Activated CD4-positive, CD25-positive, alpha-beta regulatory T cell treated with anti-CD3 and anti-CD28 coated beads, Interleukin-2, amount 50 U/mL, for 16 hours (primary cell): ENCODE measurements around the gene CASZ1.

Experiments used
- DNase-seq: peaks from one replicate; pipeline ENCODE4 v3.0.0-alpha.2; 2020; ENCODE audit warnings: low read depth, low spot score

Gene CASZ1

GRCh38 chr1:10773851-10774614 is 22.4 kb downstream of the CASZ1 start:
- no peak for DNase-seq

GRCh38 chr1:10773376-10773775 is 23.1 kb downstream of the CASZ1 start:
- DNase-seq = no peak

GRCh38 chr1:10772711-10773110 is 23.7 kb downstream of the CASZ1 start:
- DNase-seq = no peak

DNA sequence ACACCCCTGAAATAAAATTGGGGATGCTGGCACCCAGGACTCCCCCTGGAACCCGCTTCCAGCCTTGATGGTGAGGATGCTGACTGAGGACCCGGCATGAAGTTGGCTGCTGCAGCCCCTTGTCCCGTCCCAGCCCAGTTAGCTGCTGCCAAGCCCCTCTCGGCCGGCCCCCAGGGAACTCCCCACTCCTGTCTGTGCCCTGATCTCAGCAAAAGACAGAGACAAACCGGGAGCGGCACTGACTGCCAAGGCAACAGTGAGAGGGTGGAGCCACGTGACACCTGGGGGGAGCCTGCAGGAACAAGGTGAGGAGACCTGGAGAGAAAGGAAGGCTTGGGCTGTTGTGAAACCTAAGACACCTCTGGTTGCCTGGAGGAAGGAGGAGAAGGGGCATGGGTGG is 24.7 kb downstream of the CASZ1 start:
- no peak for DNase-seq

DNA sequence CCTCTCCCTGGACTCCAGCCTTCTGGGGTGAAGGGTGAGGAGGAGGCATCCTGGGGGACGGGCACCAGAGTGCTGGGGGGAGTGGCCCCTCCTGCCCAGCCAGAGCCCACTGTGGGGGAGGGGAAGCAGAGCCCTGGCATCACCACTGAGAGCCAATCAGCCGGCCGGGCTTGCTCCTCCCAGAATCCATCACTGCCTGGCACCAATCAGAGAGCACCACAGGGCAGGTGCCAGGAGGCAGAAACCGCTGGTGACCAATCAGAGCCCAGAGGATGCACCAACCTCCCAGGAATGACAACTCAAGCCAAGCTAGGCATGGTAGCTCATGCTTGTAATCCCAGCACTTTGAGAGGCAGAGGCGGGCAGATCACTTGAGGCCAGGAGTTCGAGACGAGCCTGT is 27.9 kb downstream of the CASZ1 start:
- no peak for DNase-seq

DNA sequence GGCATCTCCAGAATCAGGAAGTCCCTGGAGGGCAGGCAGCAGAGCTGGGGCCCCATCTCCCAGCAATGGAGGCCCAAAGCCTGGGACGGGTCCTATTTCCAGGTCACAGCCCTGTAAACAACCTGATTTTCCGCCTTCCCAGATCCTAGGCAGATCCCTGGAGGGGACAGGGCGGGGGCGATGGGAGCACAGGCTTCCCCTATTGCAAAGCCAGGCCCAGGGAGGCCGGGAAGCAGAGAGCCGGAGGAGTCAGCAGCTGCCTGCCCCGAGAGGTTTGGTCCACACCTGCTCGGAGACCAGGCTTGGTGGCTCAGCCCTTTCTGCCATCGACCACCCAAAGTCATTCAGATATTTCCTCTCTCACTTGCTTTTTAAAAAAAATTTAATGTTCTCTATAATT is 29.2 kb downstream of the CASZ1 start:
- no peak for DNase-seq

- no peak for DNase-seq
Observed at GRCh38 chr1:10765734-10766478, 30.5 kb downstream of the CASZ1 start.

DNA sequence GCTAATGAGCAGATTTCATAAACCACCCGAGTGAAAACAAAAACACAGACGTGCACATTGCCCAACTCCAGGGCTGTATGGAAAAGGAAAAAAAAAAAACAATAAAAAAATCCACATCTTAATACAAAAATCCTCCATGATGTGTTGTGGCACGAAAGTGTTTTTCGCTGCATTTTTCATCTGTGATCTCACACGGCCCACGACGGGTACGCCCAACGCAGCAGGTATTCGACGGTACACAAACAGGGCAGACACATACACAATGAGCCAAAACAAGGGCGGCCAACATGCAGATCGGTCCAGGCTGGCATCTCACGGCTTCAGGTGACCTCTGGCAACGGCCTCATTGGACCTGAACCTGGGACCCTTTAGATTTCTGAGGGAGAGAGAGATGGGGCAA is 31.1 kb downstream of the CASZ1 start:
- no peak for DNase-seq

DNA sequence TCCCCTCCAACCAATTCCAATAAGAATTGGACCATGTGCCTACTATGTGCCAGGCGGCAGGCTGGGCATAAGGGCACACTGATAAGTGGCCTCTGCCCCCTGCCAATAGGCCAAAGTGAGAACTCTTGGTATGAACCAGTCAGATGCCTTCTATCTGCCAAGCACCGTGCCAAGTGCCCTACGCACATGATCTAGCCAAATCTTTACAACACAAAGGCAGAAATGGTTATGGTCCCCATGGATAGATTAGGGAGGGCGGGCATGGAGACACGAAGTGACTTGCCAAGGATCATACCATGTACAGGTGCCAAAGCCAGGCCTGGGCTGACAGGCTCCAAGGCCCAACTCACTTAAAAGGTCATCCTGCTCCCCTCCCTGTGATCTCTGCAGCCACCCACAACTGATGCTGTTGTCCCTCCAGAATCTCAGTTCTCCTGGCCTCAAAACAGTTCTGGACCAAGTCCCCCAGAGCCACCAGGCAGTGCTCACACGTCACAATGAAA is 32.1 kb downstream of the CASZ1 start:
- no peak for DNase-seq

GRCh38 chr1:10762875-10763274 is 33.6 kb downstream of the CASZ1 start:
- no peak for DNase-seq

DNA sequence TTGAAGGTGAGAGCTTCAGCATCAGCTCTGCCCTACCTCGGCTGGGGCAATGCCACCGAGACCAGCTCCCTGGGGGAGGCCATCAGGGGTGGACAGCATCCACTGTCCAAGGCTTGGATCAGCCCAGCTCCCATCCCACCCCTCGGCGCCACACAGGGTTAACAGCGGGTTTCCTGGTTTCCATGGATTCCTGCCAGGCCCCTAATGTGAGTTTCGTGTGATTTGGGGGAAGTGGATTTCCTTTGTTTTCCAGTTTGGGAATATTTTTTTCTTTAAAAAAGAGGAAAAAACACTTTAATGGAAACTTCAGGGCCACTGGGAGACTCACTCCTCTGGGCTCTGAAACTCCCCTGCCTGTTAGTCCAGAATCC is 34.3 kb downstream of the CASZ1 start:
- DNase-seq = no peak

DNA sequence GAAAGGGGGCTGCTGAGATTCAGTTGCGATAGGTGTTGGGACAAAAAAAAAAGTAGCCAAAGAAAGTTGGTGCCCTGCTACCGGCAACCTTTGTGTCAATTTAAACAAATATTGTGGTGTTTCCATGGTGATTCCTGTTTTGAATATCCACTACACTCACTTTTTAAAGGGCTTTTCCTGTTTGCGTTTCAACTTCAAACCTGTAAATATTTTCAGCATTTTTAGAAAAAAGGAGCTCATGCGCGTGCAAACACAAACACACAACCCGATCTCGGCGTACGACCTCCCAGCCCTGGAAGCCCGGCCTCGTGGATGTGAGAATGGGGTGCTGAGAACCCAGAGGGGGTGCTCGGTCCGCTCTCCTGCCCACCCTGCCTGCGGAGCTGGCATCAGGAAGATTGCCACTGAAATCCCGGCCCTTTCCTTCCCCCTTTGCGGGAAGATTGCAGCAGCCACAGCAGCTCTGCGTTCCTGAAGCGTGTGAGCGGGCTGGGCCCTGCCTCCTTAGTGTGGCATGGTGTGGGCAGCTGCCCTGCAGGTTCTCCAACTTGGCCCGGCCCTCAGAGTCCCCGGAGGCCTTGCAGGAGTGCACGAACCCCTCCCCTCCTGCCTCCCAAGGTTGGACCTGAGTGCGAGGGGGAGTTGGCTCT is 34.8 kb downstream of the CASZ1 start:
- no peak for DNase-seq

GRCh38 chr1:10760566-10761502 is 35.6 kb downstream of the CASZ1 start:
- DNase-seq = no peak

- no peak for DNase-seq
Observed at GRCh38 chr1:10759413-10760200, 36.8 kb downstream of the CASZ1 start.

DNA sequence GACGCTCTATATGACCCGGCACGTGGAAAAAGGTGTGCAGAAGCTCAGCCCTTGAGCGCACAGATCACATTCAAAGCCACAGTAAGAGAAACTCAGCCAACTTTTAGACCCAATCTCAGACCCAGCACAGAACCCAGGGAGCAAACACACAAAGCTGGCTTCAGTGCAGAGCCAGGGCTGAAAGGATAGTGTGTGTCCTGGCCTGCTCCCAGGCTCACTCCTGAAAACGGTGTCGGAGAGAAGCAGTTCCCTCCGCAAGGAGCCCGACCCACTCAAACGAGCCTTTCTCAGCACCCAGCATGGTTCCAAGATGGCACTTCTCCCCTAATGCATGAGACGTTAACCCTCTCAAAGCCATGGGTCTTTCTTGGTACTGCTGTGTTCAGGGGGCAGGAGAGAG is 39.6 kb downstream of the CASZ1 start:
- no peak for DNase-seq

DNA sequence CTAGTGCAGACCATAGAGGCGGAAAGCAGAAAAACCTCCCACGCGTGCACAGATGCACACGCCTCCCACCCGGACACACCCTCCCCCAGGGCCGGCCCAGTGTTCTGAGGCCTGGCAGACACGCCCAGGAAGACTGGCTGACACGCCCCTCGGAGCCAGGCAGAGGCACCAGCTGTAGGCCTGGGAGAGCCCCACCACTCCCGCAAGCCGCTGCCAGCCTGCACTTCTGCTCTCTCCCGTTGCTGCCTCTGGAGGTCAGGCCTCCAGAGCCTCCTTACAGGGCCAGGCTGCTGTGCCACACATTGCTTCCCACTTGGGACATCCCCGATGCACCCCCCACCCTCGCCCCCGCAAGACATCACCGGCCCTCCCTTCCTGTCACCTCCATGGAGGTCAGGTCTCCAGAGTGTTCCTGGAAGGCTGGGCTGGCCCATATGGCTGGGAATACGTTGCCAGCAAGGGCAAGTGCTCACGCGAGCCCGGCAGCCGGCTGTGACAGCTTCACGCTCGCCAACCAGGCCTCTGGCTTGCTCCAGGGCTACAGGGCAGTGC is 40.4 kb downstream of the CASZ1 start:
- peak; percentile 7 for DNase-seq

- no peak for DNase-seq
Observed at GRCh38 chr1:10754568-10755329, 41.7 kb downstream of the CASZ1 start.

GRCh38 chr1:10753299-10753698 is 43.1 kb downstream of the CASZ1 start:
- no peak for DNase-seq

GRCh38 chr1:10751561-10752085 is 44.8 kb downstream of the CASZ1 start:
- DNase-seq = no peak
